Measurements from ENCODE around the gene LAMA1.
A peak's percentile ranks its signal among the peaks of the same experiment; 100 is the strongest.

Gene LAMA1

GRCh38 chr18:7020995-7021777 lies 96.4 kb downstream of the LAMA1 start:
- no peak for TF ChIP-seq CTCF (conservative IDR thresholded peaks at IDR 0.05; ENCODE audit: low read length)
- no peak for DNase-seq (ENCODE audit: low read depth)
- no peak overlapping the region for H3K4me3 ChIP-seq (ENCODE audit: low read length)

GRCh38 chr18:7017013-7017412 lies 100.6 kb downstream of the LAMA1 start:
- no peak overlapping the region for H3K4me3 ChIP-seq (ENCODE audit: low read length)
- TF ChIP-seq CTCF (conservative IDR thresholded peaks at IDR 0.05; ENCODE audit: low read length), result no peak
- no peak for DNase-seq (ENCODE audit: low read depth)

GRCh38 chr18:7011142-7011541 lies 106.5 kb downstream of the LAMA1 start:
- DNase-seq (ENCODE audit: low read depth), result no peak
- TF ChIP-seq CTCF (conservative IDR thresholded peaks at IDR 0.05; ENCODE audit: low read length), result no peak
- no peak overlapping the region for H3K4me3 ChIP-seq (ENCODE audit: low read length)

GRCh38 chr18:7004009-7004408 lies 113.6 kb downstream of the LAMA1 start:
- no peak for TF ChIP-seq CTCF (conservative IDR thresholded peaks at IDR 0.05; ENCODE audit: low read length)
- DNase-seq (ENCODE audit: low read depth), result no peak
- no peak overlapping the region for H3K4me3 ChIP-seq (ENCODE audit: low read length)

- no peak overlapping the region for H3K4me3 ChIP-seq (ENCODE audit: low read length)
- TF ChIP-seq CTCF (conservative IDR thresholded peaks at IDR 0.05; ENCODE audit: low read length), result no peak
- no peak for DNase-seq (ENCODE audit: low read depth)
These were observed 115.5 kb downstream of the LAMA1 start for GRCh38 chr18:7002107-7002506.

- peak; percentile 40 for DNase-seq (ENCODE audit: low read depth)
- H3K4me3 ChIP-seq (ENCODE audit: low read length), result no peak overlapping the region
- TF ChIP-seq CTCF (conservative IDR thresholded peaks at IDR 0.05; ENCODE audit: low read length), result peak; percentile 74
These were observed 117.0 kb downstream of the LAMA1 start for GRCh38 chr18:7000484-7001096.

- H3K4me3 ChIP-seq (ENCODE audit: low read length), result no peak overlapping the region
- TF ChIP-seq CTCF (conservative IDR thresholded peaks at IDR 0.05; ENCODE audit: low read length), result no peak
- DNase-seq (ENCODE audit: low read depth), result peak; percentile 35
These were observed 119.8 kb downstream of the LAMA1 start for GRCh38 chr18:6997808-6998207.
